GM23248 (cell line): ENCODE results near the gene CACNA1B.

Experiments used
- EZH2 ChIP-seq: fragments of 200-600 bp; sonication (generic); IDR thresholded peaks from 2 replicates; pipeline ENCODE4 v1.6.1; 2018; ENCODE audit warnings: antibody characterized with exemption, mild to moderate bottlenecking; ENCODE audit not compliant: insufficient read depth, poor library complexity, severe bottlenecking
- EZH2phosphoT487 ChIP-seq: fragments of 200-600 bp; sonication (generic); IDR thresholded peaks from 2 replicates; pipeline ENCODE4 v1.6.1; 2018; ENCODE audit warnings: antibody characterized with exemption, moderate library complexity, mild to moderate bottlenecking, low read depth; ENCODE audit not compliant: insufficient read depth

DNA sequence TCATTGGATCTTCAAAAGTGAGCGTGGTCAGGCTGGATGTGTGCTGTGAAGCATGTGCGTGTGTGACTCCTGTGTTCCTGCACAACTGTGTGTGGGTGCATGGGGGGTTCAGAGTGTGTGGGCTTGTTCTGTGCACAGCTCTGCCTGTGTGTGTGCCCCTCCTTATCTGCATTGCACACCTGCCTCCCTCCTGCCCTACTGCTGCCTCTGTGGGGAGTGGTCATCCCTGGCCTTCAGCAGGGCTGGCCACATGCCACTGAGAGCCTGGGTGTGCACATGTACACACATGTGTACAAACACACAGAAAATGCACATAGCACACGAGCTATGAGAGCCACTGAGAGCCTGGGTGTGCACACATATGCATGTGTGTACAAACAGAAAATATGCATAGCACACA, 92.1 kb downstream of the CACNA1B start:
- TF ChIP-seq EZH2 (no peak), EZH2phosphoT487 (no peak)
